K562 (cell line): ENCODE results near the gene TMTC3. TPM values are rescaled to one million over a fixed set of nuclear protein-coding genes. Genes with fewer than 3 reads are reported as not detected.

Source experiments
- ATAC-seq: fragments of 200-7000 bp; cut with Tn5 transposase; 3 replicates; pipeline ENCODE4 v1.9.1; 2020; ENCODE audit warnings: moderate library complexity
- BruUV-seq: library from RNA; stranded (reverse); fragments of 400-500 nt; replicated peaks from 2 replicates; lab custom pipeline; 2021; lab: Mats Ljungman, UMichigan
- CTCF ChIA-PET: fragments of 300-600 bp; formaldehyde crosslinking; extraction: SDS; loops from one replicate; lab custom pipeline; 2021; ENCODE audit warnings: low intra/inter-chr PET ratio; lab: Yijun Ruan, JAX
- POLR2A ChIA-PET: fragments of 300-600, 350-650 bp; sonication (Branson Sonifier 250); formaldehyde crosslinking; extraction: SDS; loops from one replicate; lab custom pipeline; 2021; ENCODE audit warnings: antibody characterized with exemption, inconsistent platforms; lab: Yijun Ruan, JAX
- DNase-seq, 4 experiments: peaks; one replicate each; pipeline versions ENCODE4 v3.0.0 to v3.0.0-alpha.2; 2011 to 2018; ENCODE audit warnings: low spot score in 3 of 4, mixed read lengths in 3 of 4; ENCODE audit errors: extremely low read depth in 1 of 4
- FAIRE-seq: peaks from 2 replicates; lab custom pipeline; 2011; peaks lifted over from hg19 to GRCh38; lab: Jason Lieb, UNC
- H2AFZ ChIP-seq: 2 replicates; pipeline ENCODE4 v1.6.0; 2011; ENCODE audit warnings: low read depth, low read length, control low read depth, inconsistent platforms
- H3K27ac ChIP-seq: fragments of 200-600 bp; 3 replicates; pipeline ENCODE4 v1.8.0; 2011; ENCODE audit warnings: low read depth, mild to moderate bottlenecking, control low read depth, inconsistent platforms, low read length, moderate library complexity, mixed read lengths; ENCODE audit errors: extremely low read depth
- H3K27me3 ChIP-seq, 2 experiments: fragments of 300-600 bp in 1 of 2; 2 replicates in 1 of 2; 3 replicates in 1 of 2; pipeline versions ENCODE4 v1.6.0 to v1.8.0; 2011; ENCODE audit warnings: inconsistent platforms in 2 of 2, low read length in 2 of 2, mild to moderate bottlenecking in 1 of 2, mixed read lengths in 1 of 2, moderate library complexity in 1 of 2; ENCODE audit not compliant: control insufficient read depth in 2 of 2, insufficient read depth in 2 of 2
- H3K36me3 ChIP-seq: fragments of 300-600 bp; 3 replicates; pipeline ENCODE4 v1.8.0; 2011; ENCODE audit warnings: mild to moderate bottlenecking, low read length, inconsistent platforms; ENCODE audit not compliant: control insufficient read depth, insufficient read depth
- H3K4me1 ChIP-seq, 2 experiments: fragments of 200-600 bp in 1 of 2; replicated peaks in 1 of 2; 2 replicates in 1 of 2; 3 replicates in 1 of 2; pipeline versions ENCODE4 v1.5.1 to v1.8.0; 2011; ENCODE audit warnings: inconsistent platforms in 2 of 2, low read length in 2 of 2, mild to moderate bottlenecking in 1 of 2, mixed read lengths in 1 of 2, moderate library complexity in 1 of 2; ENCODE audit not compliant: control insufficient read depth in 2 of 2, insufficient read depth in 2 of 2
- H3K4me2 ChIP-seq: 2 replicates; pipeline ENCODE4 v1.6.1; 2011; ENCODE audit warnings: low read length, control low read depth, inconsistent platforms, mixed read lengths; ENCODE audit not compliant: insufficient read depth
- H3K4me3 ChIP-seq: fragments of 200-600 bp; sonication (generic), shearing (Covaris generic); 2 replicates; pipeline ENCODE4 v1.5.1; 2016; ENCODE audit warnings: control low read depth, inconsistent platforms
- H3K79me2 ChIP-seq: fragments of 200-600 bp; 3 replicates; pipeline ENCODE4 v1.8.0; 2011; ENCODE audit warnings: low read length, inconsistent platforms; ENCODE audit not compliant: control insufficient read depth, insufficient read depth
- H3K9ac ChIP-seq, 2 experiments: 2 replicates each; pipeline versions ENCODE4 v1.6.0 to v1.6.1; 2011; ENCODE audit warnings: low read depth in 2 of 2, low read length in 2 of 2, control low read depth in 1 of 2, inconsistent platforms in 1 of 2, mild to moderate bottlenecking in 1 of 2, mixed read lengths in 1 of 2; ENCODE audit not compliant: insufficient read depth in 1 of 2
- H3K9me1 ChIP-seq: one replicate; pipeline ENCODE4 v1.6.0; 2011; ENCODE audit warnings: inconsistent platforms, mild to moderate bottlenecking, low read length, moderate library complexity; ENCODE audit not compliant: control insufficient read depth, insufficient read depth
- H3K9me3 ChIP-seq: replicated peaks from 2 replicates; pipeline ENCODE4 v1.5.1; 2011; ENCODE audit warnings: low read depth, low read length, inconsistent platforms; ENCODE audit not compliant: control insufficient read depth, insufficient read depth
- H4K20me1 ChIP-seq: replicated peaks from 2 replicates; pipeline ENCODE4 v1.6.1; 2011; ENCODE audit warnings: low read length, inconsistent platforms, mixed read lengths; ENCODE audit not compliant: control insufficient read depth, insufficient read depth
- CBFA2T2 ChIP-seq: fragments of 450-650 bp; conservative IDR thresholded peaks from 2 replicates; pipeline ENCODE4 v1.6.1; 2017; ENCODE audit warnings: mild to moderate bottlenecking
- CBX5 ChIP-seq: IDR thresholded peaks from 2 replicates; pipeline ENCODE4 v1.6.1; 2014; ENCODE audit warnings: low read depth, borderline replicate concordance
- CCAR2 ChIP-seq: fragments of 200-400 bp; formaldehyde crosslinking; IDR thresholded peaks from 2 replicates; pipeline ENCODE4 v1.6.1; 2017; ENCODE audit warnings: mild to moderate bottlenecking, low read depth, low read length
- CHD1 ChIP-seq: fragments of 200-600 bp; sonication (generic); IDR thresholded peaks from one replicate; pipeline ENCODE4 v1.6.1; 2012; ENCODE audit warnings: mild to moderate bottlenecking, moderate library complexity, low read length, inconsistent platforms
- POLR2AphosphoS2 ChIP-seq: IDR thresholded peaks from 2 replicates; pipeline ENCODE4 v1.6.1; 2012; ENCODE audit warnings: low read length, improper control_type of control experiment
- ZBED1 ChIP-seq: IDR thresholded peaks from 2 replicates; pipeline ENCODE4 v1.6.1; 2014
- ZFP91 ChIP-seq: sonication (generic); formaldehyde crosslinking; IDR thresholded peaks from 2 replicates; pipeline ENCODE4 v1.8.0; 2022; ENCODE audit warnings: mild to moderate bottlenecking, missing genetic modification reagents
- ZNF146 ChIP-seq: IDR thresholded peaks from one replicate; pipeline ENCODE4 v1.6.1; 2018; ENCODE audit warnings: missing compliant biosample characterization; ENCODE audit not compliant: unreplicated experiment
- in situ Hi-C: fragments of 300-500 bp; cut with MboI; formaldehyde crosslinking; loops from 4 replicates; pipeline ENCODE4 v1.15.0; 2018; ENCODE audit warnings: inconsistent platforms, mixed read lengths
- intact Hi-C: fragments of 100-400 bp; cut with micrococcal nuclease; formaldehyde crosslinking; loops from 2 replicates; pipeline ENCODE4 v1.14.2; 2022
- polyA plus RNA-seq, 8 experiments: library from polyadenylated mRNA; depleted of rRNA in 4 of 8; stranded (reverse) in 5 of 8; unstranded in 3 of 8; fragments of >200 nt; fragmentation: Nextera tagmentation in 2 of 8; fragmentation: Illumina TruSeq in 1 of 8; extraction: Ambion mirVana in 2 of 8; extraction: Trizol in 1 of 8; gene quantifications; 2 replicates each; pipeline versions ENCODE4 v1.2.1 to v1.2.3, GENCODE V29; 2011 to 2014; ENCODE audit warnings: inconsistent platforms in 1 of 8, missing spikeins in 1 of 8
- total RNA-seq, 7 experiments: library from RNA; depleted of rRNA in 6 of 7; stranded (reverse); fragments of >200 nt in 6 of 7; fragmentation: Illumina TruSeq in 2 of 7; extraction: Trizol in 2 of 7; gene quantifications; 2 replicates each; pipeline versions ENCODE4 v1.2.1 to v1.2.3, GENCODE V29; 2011 to 2021; ENCODE audit warnings: low replicate concordance in 1 of 7

The TMTC3 gene
- total and polyA plus RNA-seq, 9 of the 15 experiments (the other 6 are each of a cell fraction or from before 2014, with no cell fraction given): 1.9 to 9.8 (median 4.7) TPM

GRCh38 chr12:88092771-88093170 lies 49.3 kb upstream of the TMTC3 start:
- H3K4me1 ChIP-seq: no peaks in the 10 kb centered on the region
- no peaks in the 10 kb centered on the region for H3K27me3 ChIP-seq
- H3K4me2 ChIP-seq: no peak overlapping the region
- CTCF ChIA-PET: no interaction called here
- BruUV-seq: no TSS peak
- POLR2A ChIA-PET: interaction anchor here (1.0 kb wide), 1 partner anchor 8 kb away, joined by 3 read pairs; no protein-coding TSS in a partner anchor
- intact Hi-C loops (no loop called here), in situ Hi-C loops (no loop called here)
- no peak overlapping the region for H3K9ac ChIP-seq
- no peak for DNase-seq
- H3K27ac ChIP-seq: no peak overlapping the region
- no peak overlapping the region for H2AFZ ChIP-seq
- peaks cover 25% of the 10 kb centered on the region; the same call in 2 of the 3 replicates for H3K36me3 ChIP-seq
- FAIRE-seq: no peak
- ATAC-seq: no peak
- H3K4me3 ChIP-seq: no peak overlapping the region
- H4K20me1 ChIP-seq: no peaks in the 10 kb centered on the region
- H3K9me1 ChIP-seq: no peaks in the 10 kb centered on the region
- TF ChIP-seq ZBED1 (no peak), CCAR2 (no peak), ZFP91 (no peak), CHD1 (no peak), CBFA2T2 (no peak), POLR2AphosphoS2 (no peak), CBX5 (no peak), ZNF146 (no peak)
- H3K79me2 ChIP-seq: no peaks in the 10 kb centered on the region
- H3K9me3 ChIP-seq: no peaks in the 10 kb centered on the region
